NCI-H69 (cell line): ENCODE measurements around the gene LRRC2.
"Not testable (repeated sequence)": the region's sequence is repeated elsewhere in the genome, so short reads cannot be mapped to it uniquely, and the experiment has no call there.

Experiments used
- DNase-seq: peaks from one replicate; lab custom pipeline; 2025; lab: John Stamatoyannopoulos, UW

The LRRC2 gene, protein sequence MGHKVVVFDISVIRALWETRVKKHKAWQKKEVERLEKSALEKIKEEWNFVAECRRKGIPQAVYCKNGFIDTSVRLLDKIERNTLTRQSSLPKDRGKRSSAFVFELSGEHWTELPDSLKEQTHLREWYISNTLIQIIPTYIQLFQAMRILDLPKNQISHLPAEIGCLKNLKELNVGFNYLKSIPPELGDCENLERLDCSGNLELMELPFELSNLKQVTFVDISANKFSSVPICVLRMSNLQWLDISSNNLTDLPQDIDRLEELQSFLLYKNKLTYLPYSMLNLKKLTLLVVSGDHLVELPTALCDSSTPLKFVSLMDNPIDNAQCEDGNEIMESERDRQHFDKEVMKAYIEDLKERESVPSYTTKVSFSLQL

GRCh38 chr3:46566040-46566641 is at the start of gene LRRC2:
Gene LRRC2 (minus strand): TSS chr3:46566302. CDS start chr3:46551591, 14,711 bp downstream.
- peak; percentile 39 for DNase-seq

GRCh38 chr3:46615050-46615775 is 49.1 kb upstream of the LRRC2 start:
- no peak for DNase-seq

- no peak for DNase-seq
Measured at GRCh38 chr3:46614431-46614830, 48.3 kb upstream of the LRRC2 start.

- no peak for DNase-seq
Measured at GRCh38 chr3:46613313-46614005, 47.4 kb upstream of the LRRC2 start.

DNA sequence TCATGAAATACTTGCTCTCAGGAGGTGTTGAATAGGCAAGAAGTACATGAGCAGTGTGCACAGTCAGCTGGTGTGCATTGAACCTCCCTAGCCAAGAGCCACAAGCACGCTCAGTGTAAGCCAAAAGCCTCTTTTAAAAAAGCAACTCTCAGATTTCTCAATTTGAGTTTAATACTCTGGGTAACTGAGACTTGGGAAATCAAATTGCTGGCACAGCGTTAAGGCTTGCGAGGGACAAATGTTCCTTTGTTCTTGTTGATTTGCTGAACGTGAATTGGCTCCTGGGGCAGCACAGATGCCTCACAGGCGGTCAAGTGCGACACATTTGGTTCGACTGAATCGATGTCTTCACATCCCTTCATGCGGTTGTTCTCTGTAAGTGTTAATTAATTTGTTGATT is 46.2 kb upstream of the LRRC2 start, which contains the start of gene FAM240A:
TSS of gene FAM240A (plus strand) at position 202 of the 400 bp plus-strand sequence. CDS start at position 361, 159 bp downstream.
- no peak for DNase-seq

- DNase-seq = no peak
Measured at GRCh38 chr3:46609944-46610722, 44.0 kb upstream of the LRRC2 start.

- DNase-seq = no peak
Measured at GRCh38 chr3:46609212-46609721, 43.2 kb upstream of the LRRC2 start.

- DNase-seq = peak; percentile 31
Measured at GRCh38 chr3:46607603-46608028, 41.5 kb upstream of the LRRC2 start.

DNA sequence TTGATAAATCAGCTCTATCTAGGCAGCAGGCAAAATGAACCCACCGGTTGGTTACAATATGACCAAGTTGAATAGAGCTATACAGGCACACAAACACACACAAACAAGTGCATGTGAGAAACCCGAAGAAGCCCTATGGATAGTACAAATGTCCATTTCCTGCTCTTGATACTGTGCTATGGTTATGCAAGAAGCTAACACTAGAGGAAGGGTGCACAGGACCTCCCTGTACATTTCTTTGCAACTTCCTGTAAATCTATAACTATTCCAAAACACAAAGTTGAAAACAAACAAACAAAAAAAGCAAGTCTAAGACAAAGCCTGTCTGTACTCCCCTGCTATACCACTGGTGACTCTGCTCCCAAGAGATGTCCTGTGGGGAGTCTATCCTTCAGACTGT is 38.0 kb upstream of the LRRC2 start:
- DNase-seq = no peak

- DNase-seq = no peak
Measured at GRCh38 chr3:46603446-46604046, 37.4 kb upstream of the LRRC2 start.

- DNase-seq = no peak
Measured at GRCh38 chr3:46599590-46599989, 33.5 kb upstream of the LRRC2 start.

DNA sequence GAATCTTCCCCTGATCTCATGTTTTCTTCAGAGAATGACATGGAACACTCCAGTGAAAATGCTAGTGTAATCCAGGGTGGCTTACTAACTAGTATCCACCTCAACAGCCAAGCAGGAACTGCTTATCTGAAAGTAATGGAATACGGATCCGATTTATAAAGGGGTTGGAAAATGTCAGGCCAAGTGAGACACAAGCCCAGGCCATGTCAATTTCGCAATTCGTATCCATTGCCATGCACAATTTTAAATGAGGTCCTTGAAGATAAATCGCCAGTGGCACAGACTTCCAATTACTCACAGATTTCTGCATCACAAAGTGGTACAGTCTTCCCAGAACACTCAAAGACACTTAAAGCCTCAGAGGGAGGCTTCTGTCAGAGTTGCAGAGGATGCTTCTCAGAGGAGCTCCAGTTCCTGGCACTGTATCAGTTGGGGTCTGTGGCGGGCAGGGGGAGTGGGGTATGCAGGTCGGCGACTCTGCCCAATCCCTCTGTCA is 29.8 kb upstream of the LRRC2 start:
- no peak for DNase-seq

- DNase-seq = no peak
Measured at GRCh38 chr3:46594723-46595122, 28.6 kb upstream of the LRRC2 start.

- no peak for DNase-seq
Measured at GRCh38 chr3:46593979-46594378, 27.9 kb upstream of the LRRC2 start.

DNA sequence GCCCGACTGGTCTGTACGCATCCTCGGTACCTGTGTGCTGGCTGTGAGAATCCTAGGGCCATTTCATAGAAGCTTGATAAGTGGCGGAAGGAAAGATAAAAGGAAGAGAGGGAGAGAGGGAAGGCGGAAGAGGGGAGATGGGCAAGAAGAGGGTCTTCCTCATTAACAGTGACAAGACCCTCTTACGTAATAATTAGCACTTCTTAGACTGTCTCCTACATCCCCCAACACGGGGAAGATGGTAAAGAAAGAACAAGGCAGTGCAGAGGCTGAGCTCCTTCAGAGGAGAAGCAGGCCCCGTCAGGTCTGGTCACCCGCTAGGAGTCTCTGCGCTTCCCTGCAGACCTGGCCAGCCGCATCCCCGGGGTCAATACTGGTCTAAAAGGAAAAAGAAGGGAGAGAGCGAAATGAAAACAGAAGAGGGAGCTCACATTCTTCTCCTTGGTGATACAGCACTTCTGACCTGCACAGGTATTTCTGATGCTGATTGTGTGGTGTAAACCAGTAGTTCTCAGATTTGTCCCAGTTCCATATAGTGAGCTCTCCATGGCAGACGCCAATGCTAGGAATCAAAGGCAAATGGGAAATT is 27.3 kb upstream of the LRRC2 start:
- DNase-seq = peak; percentile 4

- not testable (repeated sequence) for DNase-seq
Measured at GRCh38 chr3:46587268-46587667, 21.2 kb upstream of the LRRC2 start.

DNA sequence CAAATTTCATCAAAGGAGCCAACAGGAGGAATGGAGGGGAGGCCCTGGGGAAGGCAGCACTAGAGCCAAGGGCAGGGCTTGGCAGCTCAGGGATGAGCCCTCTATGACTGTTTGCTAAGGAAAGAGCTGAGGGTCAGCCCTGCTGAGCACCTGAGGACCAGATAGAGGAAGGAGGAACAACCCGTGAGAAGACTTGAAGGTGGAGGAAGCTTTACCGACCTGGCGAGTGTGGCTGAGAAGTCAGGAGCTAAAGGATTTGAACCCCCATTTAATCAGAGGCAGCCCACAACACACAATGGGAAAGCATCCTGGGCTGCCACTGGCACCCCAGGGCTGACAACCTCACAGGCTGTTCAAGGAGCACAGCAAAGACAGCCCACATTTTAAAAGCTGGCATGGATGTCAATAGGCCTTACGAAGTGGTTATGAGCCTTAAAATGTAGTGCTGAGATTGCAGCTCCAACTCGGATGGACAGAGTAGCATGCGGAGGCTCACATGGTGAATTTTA is 20.7 kb upstream of the LRRC2 start:
- DNase-seq = no peak

DNA sequence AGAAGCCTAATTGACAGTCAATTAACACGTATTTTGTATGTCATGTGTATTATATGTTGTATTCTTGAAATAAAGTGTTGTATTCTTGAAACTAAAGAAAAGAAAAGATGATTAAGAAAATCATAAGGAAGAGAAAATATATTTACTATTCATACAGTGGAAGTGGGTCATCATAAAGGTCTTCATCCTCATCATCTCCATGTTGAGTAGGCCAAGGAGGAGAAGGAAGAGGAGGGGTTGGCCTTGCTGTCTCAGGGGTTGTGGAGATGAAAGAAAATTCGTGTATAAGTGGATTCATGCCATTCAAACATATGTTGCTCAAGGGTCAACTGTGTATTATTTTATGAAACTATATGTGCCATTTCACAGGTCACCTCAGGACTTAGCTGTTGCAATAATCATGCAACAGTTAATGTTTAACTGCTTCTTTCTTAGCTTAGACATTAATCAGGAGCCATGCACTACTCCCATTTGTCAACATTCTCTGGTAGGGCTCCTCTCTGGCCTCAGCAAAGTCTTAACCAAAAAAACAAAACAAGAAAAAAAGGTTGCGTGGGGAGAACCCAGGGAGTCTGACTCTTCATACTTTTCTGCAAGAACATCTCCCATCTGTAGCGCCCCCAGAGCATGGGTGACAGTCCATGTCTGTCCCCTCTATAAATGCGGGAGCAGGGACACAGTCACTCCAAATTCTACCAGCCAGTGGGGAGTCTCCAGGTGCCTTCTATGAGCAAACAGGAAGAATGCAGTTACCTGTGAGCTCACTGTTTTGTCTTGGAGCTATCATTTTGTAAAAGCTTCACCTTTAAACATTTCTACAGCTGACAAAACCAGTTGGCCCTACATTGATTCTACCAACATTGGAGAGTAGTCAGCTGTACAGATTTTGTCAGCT is 19.9 kb upstream of the LRRC2 start:
- DNase-seq = peak; percentile 4
